Mammary epithelial cell (primary cell): ENCODE results near the gene PTPRM.

ENCODE experiments used
- CTCF ChIP-seq, 2 donors: IDR thresholded peaks in 1 of 2; conservative IDR thresholded peaks in 1 of 2; 2 replicates each; pipeline ENCODE4 v1.5.1; 2011 to 2012; ENCODE audit warnings: inconsistent platforms in 2 of 2, low read length in 2 of 2, mild to moderate bottlenecking in 2 of 2, control low read depth in 1 of 2, low read depth in 1 of 2; ENCODE audit not compliant: insufficient read depth in 1 of 2; ENCODE audit errors: extremely low read depth in 1 of 2
- EZH2 ChIP-seq: IDR thresholded peaks from 2 replicates; pipeline ENCODE4 v1.6.1; 2012; ENCODE audit warnings: low read length, inconsistent platforms, borderline replicate concordance

- TF ChIP-seq CTCF (conservative IDR thresholded peaks at IDR 0.05 in 1 of 2, IDR thresholded peaks at IDR 0.05 in 1 of 2; ENCODE audit: extremely low read depth in 1 of 2, insufficient read depth in 1 of 2, low read depth in 1 of 2, low read length in 2 of 2) (no peak), EZH2 (no peak)
Measured at GRCh38 chr18:8332286-8332685, 765.2 kb downstream of the PTPRM start.
